ENCODE data around the gene DGKG. TPM values are rescaled to one million over a fixed set of nuclear protein-coding genes. Genes with fewer than 3 reads are reported as not detected.

Gene DGKG
- total and polyA plus RNA-seq, 2 of the 8 experiments (the other 6 are each of a cell fraction or from before 2014, with no cell fraction given) = 0.30 to 0.48 TPM

- H3K79me2 ChIP-seq (ENCODE audit: control insufficient read depth in 1 of 2, insufficient read depth in 2 of 2, low read length in 2 of 2) = no peaks in the 10 kb centered on the region
- no peak for FAIRE-seq
- H3K36me3 ChIP-seq (ENCODE audit: control insufficient read depth in 2 of 4, insufficient read depth in 4 of 4, low read length in 3 of 4) = no peaks in the 10 kb centered on the region
- TF ChIP-seq KDM1A (IDR thresholded peaks at IDR 0.05; ENCODE audit: borderline replicate concordance, low read length) (no peak), EZH2 (IDR thresholded peaks at IDR 0.05; ENCODE audit: low read depth, low read length, severe bottlenecking) (no peak), TAF7 (optimal IDR thresholded peaks at IDR 0.05; ENCODE audit: borderline replicate concordance, low read depth, low read length) (no peak), GABPA (IDR thresholded peaks at IDR 0.05; ENCODE audit: borderline replicate concordance, insufficient read depth, low read length) (no peak), SAP30 (IDR thresholded peaks at IDR 0.05; ENCODE audit: insufficient read depth, insufficient replicate concordance, low read length) (no peak), YY1 (IDR thresholded peaks at IDR 0.05; ENCODE audit: low read depth, low read length) (no peak), TBP (IDR thresholded peaks at IDR 0.05; ENCODE audit: low read depth, low read length) (no peak), ASH2L (IDR thresholded peaks at IDR 0.05; ENCODE audit: low read length) (no peak), EP300 (IDR thresholded peaks at IDR 0.05; ENCODE audit: borderline replicate concordance in 1 of 2, low read depth in 2 of 2, low read length in 2 of 2) (no peak), CTBP2 (IDR thresholded peaks at IDR 0.05; ENCODE audit: borderline replicate concordance, insufficient read depth, insufficient read length, low read length) (no peak), POLR2AphosphoS5 (IDR thresholded peaks at IDR 0.05; ENCODE audit: low read depth, low read length) (no peak), POU5F1 (IDR thresholded peaks at IDR 0.05; ENCODE audit: low read depth, low read length) (no peak), FOSL1 (IDR thresholded peaks at IDR 0.05; ENCODE audit: insufficient read depth, low read depth, low read length) (no peak), TAF1 (IDR thresholded peaks at IDR 0.05; ENCODE audit: low read depth, low read length) (no peak)
Measured at GRCh38 chr3:186133980-186134379, 228.1 kb downstream of the DGKG start.

More at GRCh38 chr3:186133980-186134379, 228.1 kb downstream of the DGKG start:
- CTCF ChIA-PET (ENCODE audit: partially characterized antibody) = interaction anchor here (0.6 to 2.0 kb wide), 8 partner anchors 8 to 937 kb away, joined by 3 to 7 read pairs (median 4); no protein-coding TSS in a partner anchor
- Histone ChIP-seq H2BK15ac (ENCODE audit: low read length) (no peak overlapping the region; the same call in 1 of the 2 replicates), H4K91ac (replicated peaks; ENCODE audit: insufficient read length, low read length) (no peak overlapping the region), H3K23ac (ENCODE audit: insufficient read length) (no peak overlapping the region), H3K4me1 (replicated peaks in 1 of 4; ENCODE audit: control insufficient read depth in 3 of 4, insufficient read depth in 4 of 4, low read length in 3 of 4) (no peaks in the 10 kb centered on the region), H3K27me3 (replicated peaks in 1 of 4; ENCODE audit: control insufficient read depth in 3 of 4, extremely low read depth in 1 of 4, insufficient read depth in 3 of 4, low read length in 3 of 4) (no peaks in the 10 kb centered on the region; a peak in 2 of 7 replicates), H3K27ac (ENCODE audit: low read depth, low read length) (no peak overlapping the region), H3K4ac (replicated peaks; ENCODE audit: insufficient read length, low read depth, low read length) (no peak overlapping the region), H3K23me2 (ENCODE audit: low read depth, low read length) (no peaks in the 10 kb centered on the region), H2BK20ac (ENCODE audit: low read length) (no peak overlapping the region), H3K4me3 (ENCODE audit: extremely low read depth in 1 of 4, insufficient read depth in 2 of 4, low read depth in 3 of 4, low read length in 4 of 4) (no peak overlapping the region), H3K56ac (replicated peaks; ENCODE audit: insufficient read length, low read depth, low read length) (no peak overlapping the region), H2AK5ac (ENCODE audit: low read depth, low read length) (no peak overlapping the region), H2AFZ (ENCODE audit: low read length) (no peak overlapping the region), H4K20me1 (replicated peaks in 1 of 2; ENCODE audit: control insufficient read depth in 1 of 2, insufficient read depth in 2 of 2, low read length in 2 of 2) (peaks cover 0 to 2% of the 10 kb centered on the region in 2 experiments), H2BK5ac (ENCODE audit: low read depth, low read length) (no peak overlapping the region), H2BK120ac (replicated peaks; ENCODE audit: low read depth, low read length) (no peak overlapping the region), H3K18ac (ENCODE audit: extremely low read depth, low read length) (no peak overlapping the region), H4K8ac (ENCODE audit: extremely low read depth, insufficient read depth, low read length) (no peak overlapping the region), H3K9me3 (ENCODE audit: insufficient read depth in 2 of 2, low read depth in 1 of 2, low read length in 1 of 2) (no peaks in the 10 kb centered on the region), H3K9ac (replicated peaks in 1 of 4; ENCODE audit: extremely low read depth in 1 of 4, low read depth in 3 of 4, low read length in 3 of 4) (no peak overlapping the region; a peak in 1 of 7 replicates), H4K5ac (ENCODE audit: insufficient read length, low read depth, low read length) (no peak overlapping the region), H3K14ac (ENCODE audit: insufficient read length) (no peak overlapping the region), H3K4me2 (ENCODE audit: insufficient read depth in 1 of 2, low read depth in 2 of 2, low read length in 2 of 2) (no peak overlapping the region), H3K79me1 (ENCODE audit: low read depth, low read length) (no peaks in the 10 kb centered on the region), H2BK12ac (ENCODE audit: low read depth, low read length) (no peak overlapping the region)
- DNase-seq (ENCODE audit: low read depth in 1 of 2, low spot score in 2 of 2) = no peak
- 95% methylated on average over 5 of the region's 5 CpGs; no CpG with 5 or more reads in 1 of the 2 experiments for WGBS, 2 experiments (ENCODE audit: extremely low coverage in 1 of 2, insufficient coverage in 1 of 2, insufficient read length in 1 of 2, insufficient replicate concordance in 2 of 2, low coverage in 1 of 2, low lambda C conversion rate in 2 of 2, missing lambda C conversion rate in 1 of 2)
- POLR2A ChIA-PET (ENCODE audit: partially characterized antibody) = interaction anchor here (1.7 kb wide), 1 partner anchor 26 kb away, joined by 5 read pairs; the partner anchor contains the start of gene ETV5
